Endothelial cell of umbilical vein (primary cell): ENCODE data around the gene SFTPD. TPM values are rescaled to one million over a fixed set of nuclear protein-coding genes. Genes with fewer than 3 reads are reported as not detected.
A peak's percentile ranks its signal among the peaks of the same experiment; 100 is the strongest.

Source experiments
- BruUV-seq: library from RNA; stranded (reverse); fragments of 400-500 nt; replicated peaks from 2 replicates; lab custom pipeline; 2021; lab: Mats Ljungman, UMichigan
- CTCF ChIA-PET: fragments of 300-600, 350-600 bp; sonication (Branson Sonifier 250); formaldehyde crosslinking; loops from one replicate; lab custom pipeline; 2021; ENCODE audit warnings: antibody characterized with exemption, inconsistent platforms; lab: Charles Lee
- POLR2A ChIA-PET: fragments of 300-600, 350-600 bp; sonication (Branson Sonifier 250); formaldehyde crosslinking; loops from one replicate; lab custom pipeline; 2021; ENCODE audit warnings: antibody characterized with exemption, inconsistent platforms; lab: Charles Lee
- DNase-seq: peaks from one replicate; pipeline ENCODE4 v3.0.0-alpha.2; 2011; ENCODE audit warnings: low read depth, low spot score
- FAIRE-seq: peaks from 2 replicates; lab custom pipeline; 2011; peaks lifted over from hg19 to GRCh38; lab: Jason Lieb, UNC
- H2AFZ ChIP-seq: 2 replicates; pipeline ENCODE4 v1.6.0; 2012; ENCODE audit warnings: low read depth, low read length, control low read depth, inconsistent platforms
- H3K27ac ChIP-seq: 2 replicates; pipeline ENCODE4 v1.5.1; 2011; ENCODE audit warnings: low read depth, mild to moderate bottlenecking, control low read depth, low read length, moderate library complexity; ENCODE audit not compliant: insufficient read depth
- H3K27me3 ChIP-seq, 2 experiments: 2 replicates each; pipeline versions ENCODE4 v1.6.0 to v1.6.1; 2011; ENCODE audit warnings: low read length in 2 of 2, mixed read lengths in 1 of 2; ENCODE audit not compliant: control insufficient read depth in 2 of 2, insufficient read depth in 2 of 2
- H3K36me3 ChIP-seq, 2 experiments: 2 replicates in 1 of 2; 3 replicates in 1 of 2; pipeline ENCODE4 v1.5.1; 2011; ENCODE audit warnings: low read length in 2 of 2, mild to moderate bottlenecking in 1 of 2, moderate library complexity in 1 of 2; ENCODE audit not compliant: control insufficient read depth in 2 of 2, insufficient read depth in 2 of 2; ENCODE audit errors: extremely low read depth in 1 of 2
- H3K4me1 ChIP-seq: 3 replicates; pipeline ENCODE4 v1.5.1; 2011; ENCODE audit warnings: mild to moderate bottlenecking, low read length; ENCODE audit not compliant: control insufficient read depth, insufficient read depth; ENCODE audit errors: extremely low read depth
- H3K4me2 ChIP-seq: 2 replicates; pipeline ENCODE4 v1.6.1; 2011; ENCODE audit warnings: low read length, control low read depth, mixed read lengths; ENCODE audit not compliant: insufficient read depth
- H3K4me3 ChIP-seq, 3 experiments: fragments of 200-600 bp in 1 of 3; sonication (generic), shearing (Covaris generic) in 1 of 3; replicated peaks in 1 of 3; 2 replicates each; pipeline ENCODE4 v1.5.1; 2011 to 2016; ENCODE audit warnings: control low read depth in 3 of 3, low read length in 3 of 3, mild to moderate bottlenecking in 2 of 3, inconsistent platforms in 1 of 3, low read depth in 1 of 3, moderate library complexity in 1 of 3; ENCODE audit not compliant: insufficient read depth in 1 of 3
- H3K79me2 ChIP-seq: 2 replicates; pipeline ENCODE4 v1.6.0; 2012; ENCODE audit warnings: low read length, inconsistent platforms; ENCODE audit not compliant: control insufficient read depth, insufficient read depth
- H3K9ac ChIP-seq: replicated peaks from 2 replicates; pipeline ENCODE3; 2011; ENCODE audit warnings: low read length, control low read depth; ENCODE audit not compliant: insufficient read depth; ENCODE audit errors: extremely low read depth
- H3K9me1 ChIP-seq: replicated peaks from 3 replicates; pipeline ENCODE4 v1.6.0; 2011; ENCODE audit warnings: mild to moderate bottlenecking, low read length; ENCODE audit not compliant: control insufficient read depth, insufficient read depth; ENCODE audit errors: extremely low read depth
- H3K9me3 ChIP-seq: replicated peaks from 2 replicates; pipeline ENCODE4 v1.5.1; 2012; ENCODE audit warnings: low read length, inconsistent platforms; ENCODE audit not compliant: control insufficient read depth, insufficient read depth
- H4K20me1 ChIP-seq: replicated peaks from 2 replicates; pipeline ENCODE3; 2011; ENCODE audit warnings: mild to moderate bottlenecking, low read length; ENCODE audit not compliant: control insufficient read depth, insufficient read depth; ENCODE audit errors: extremely low read depth
- FOS ChIP-seq: IDR thresholded peaks from 2 replicates; pipeline ENCODE4 v1.6.1; 2011; ENCODE audit warnings: mild to moderate bottlenecking, low read length, moderate library complexity, borderline replicate concordance; ENCODE audit not compliant: insufficient read depth
- MYC ChIP-seq: IDR thresholded peaks from one replicate; pipeline ENCODE4 v1.6.1; 2011; ENCODE audit warnings: mild to moderate bottlenecking, low read depth, low read length
- dilution Hi-C: fragments of 300-500 bp; cut with MboI; formaldehyde crosslinking; loops from one replicate; pipeline ENCODE4 v1.15.0; 2019; ENCODE audit warnings: low sequenced_read_pairs; ENCODE audit not compliant: extremely low pct_ligation_motif_present
- intact Hi-C: fragments of 100-400 bp; cut with micrococcal nuclease; formaldehyde crosslinking; loops from one replicate; pipeline ENCODE4 v1.10.0; 2022
- polyA plus RNA-seq, 4 experiments: library from polyadenylated mRNA; depleted of rRNA in 3 of 4; stranded (reverse) in 3 of 4; unstranded in 1 of 4; fragments of >200 nt; gene quantifications; 2 replicates each; pipeline versions ENCODE4 v1.2.1 to v1.2.3, GENCODE V29; 2011 to 2012; ENCODE audit warnings: missing spikeins in 1 of 4
- total RNA-seq: library from RNA; stranded (reverse); gene quantifications from 2 replicates; pipeline ENCODE4 v1.2.3, GENCODE V29; 2021
- TF ChIP-seq, protein P1 (sequence below), 2 donors: IDR thresholded peaks; 1 replicate in 1 of 2; 2 replicates in 1 of 2; pipeline ENCODE4 v1.5.1; 2011; ENCODE audit warnings: low read length in 2 of 2, mild to moderate bottlenecking in 2 of 2, moderate library complexity in 2 of 2, control low read depth in 1 of 2, inconsistent platforms in 1 of 2, low read depth in 1 of 2; ENCODE audit not compliant: insufficient read depth in 1 of 2; ENCODE audit errors: extremely low read depth in 1 of 2

Gene SFTPD
- total and polyA plus RNA-seq, 2 donors (not counting 3 experiments of a cell fraction or from before 2014, with no cell fraction given): not detected

DNA sequence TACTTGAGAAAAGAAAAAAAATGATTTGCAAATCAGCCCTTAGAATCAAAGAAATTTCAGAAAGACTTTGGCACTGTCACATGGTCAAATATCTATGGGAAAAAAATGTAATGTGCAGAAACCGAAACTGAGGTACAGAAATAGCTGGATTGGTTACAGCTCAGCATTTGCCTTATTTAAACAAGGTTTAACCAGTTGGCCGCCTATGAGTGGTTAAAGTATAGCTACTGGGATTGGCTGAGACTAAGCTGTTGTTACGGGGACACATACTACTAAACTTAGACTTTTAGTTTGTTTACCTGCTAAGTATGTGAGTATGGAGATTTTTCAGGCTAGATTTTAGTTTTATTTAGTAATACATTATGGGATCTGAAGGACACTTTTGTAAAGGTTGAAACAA, 38.6 kb downstream of the SFTPD start:
- no TSS peak for BruUV-seq
- no peak for FAIRE-seq
- dilution Hi-C loops: no loop called here

DNA sequence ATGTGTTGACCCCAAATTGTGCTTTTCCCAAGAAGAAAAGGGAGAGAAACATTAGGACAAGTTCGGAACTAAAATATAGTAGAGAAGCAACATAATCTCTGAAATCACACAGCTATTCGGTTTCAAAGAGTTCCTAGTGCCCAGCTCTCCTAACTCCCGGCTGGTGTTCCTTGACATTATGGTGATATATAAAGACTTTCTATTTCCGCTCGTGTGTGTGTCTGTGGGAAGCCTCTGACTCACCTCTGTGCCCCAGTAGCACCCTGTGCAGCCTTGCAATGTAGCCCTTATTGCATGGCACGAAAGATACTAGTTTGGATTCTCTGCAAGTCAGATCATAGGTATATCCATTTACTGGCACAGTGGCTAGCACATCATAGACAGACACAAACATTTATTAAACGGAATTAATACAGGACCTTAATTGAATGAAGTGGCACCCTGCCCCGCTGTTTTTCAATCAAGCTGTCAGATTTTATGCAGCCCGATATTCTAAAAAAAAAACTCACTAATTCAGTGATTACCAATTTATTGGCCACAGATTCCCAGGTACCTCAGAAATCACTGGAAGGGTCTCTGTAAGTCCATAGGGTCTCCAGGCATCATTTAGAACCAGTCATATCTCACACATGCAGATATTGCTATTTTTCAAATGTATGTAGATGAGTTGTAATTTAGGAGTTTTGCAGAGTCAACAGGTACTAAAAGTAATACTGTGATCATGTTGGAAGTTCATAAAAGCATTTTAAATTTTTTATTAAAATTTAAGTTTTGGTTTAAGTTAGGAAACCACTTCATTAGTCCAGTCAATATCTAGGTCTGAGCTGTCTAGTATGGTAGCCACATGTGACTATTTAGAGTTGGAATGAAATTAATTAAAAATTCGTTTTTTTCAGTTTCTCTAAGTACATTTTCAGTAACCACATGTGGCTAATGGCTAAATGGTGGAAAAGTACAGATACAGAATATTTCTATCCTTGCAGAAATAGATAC, 43.3 kb downstream of the SFTPD start:
- DNase-seq: peak; percentile 48
- Histone ChIP-seq H3K9me3 (no peaks in the 10 kb centered on the region), H2AFZ (peak overlapping the region; percentile 88), H3K4me3 (peak overlapping the region; percentile 70 to 88 (median 86)), H3K27ac (peak overlapping the region; percentile 55), H3K27me3 (no peaks in the 10 kb centered on the region), H3K36me3 (no peaks in the 10 kb centered on the region), H3K9ac (peak overlapping the region; percentile 77), H3K4me2 (peak overlapping the region; percentile 75), H3K4me1 (peaks cover 5% of the 10 kb centered on the region), H3K9me1 (no peaks in the 10 kb centered on the region), H4K20me1 (no peaks in the 10 kb centered on the region), H3K79me2 (no peaks in the 10 kb centered on the region)
- dilution Hi-C loops: no loop called here
- intact Hi-C loops: loop anchor here (2.0 kb wide), 1 partner anchor 27 kb away; no protein-coding TSS in a partner anchor
- TSS peak; percentile 37 for BruUV-seq
- TF ChIP-seq FOS: peak; percentile 42
- TF ChIP-seq, protein P1, sequence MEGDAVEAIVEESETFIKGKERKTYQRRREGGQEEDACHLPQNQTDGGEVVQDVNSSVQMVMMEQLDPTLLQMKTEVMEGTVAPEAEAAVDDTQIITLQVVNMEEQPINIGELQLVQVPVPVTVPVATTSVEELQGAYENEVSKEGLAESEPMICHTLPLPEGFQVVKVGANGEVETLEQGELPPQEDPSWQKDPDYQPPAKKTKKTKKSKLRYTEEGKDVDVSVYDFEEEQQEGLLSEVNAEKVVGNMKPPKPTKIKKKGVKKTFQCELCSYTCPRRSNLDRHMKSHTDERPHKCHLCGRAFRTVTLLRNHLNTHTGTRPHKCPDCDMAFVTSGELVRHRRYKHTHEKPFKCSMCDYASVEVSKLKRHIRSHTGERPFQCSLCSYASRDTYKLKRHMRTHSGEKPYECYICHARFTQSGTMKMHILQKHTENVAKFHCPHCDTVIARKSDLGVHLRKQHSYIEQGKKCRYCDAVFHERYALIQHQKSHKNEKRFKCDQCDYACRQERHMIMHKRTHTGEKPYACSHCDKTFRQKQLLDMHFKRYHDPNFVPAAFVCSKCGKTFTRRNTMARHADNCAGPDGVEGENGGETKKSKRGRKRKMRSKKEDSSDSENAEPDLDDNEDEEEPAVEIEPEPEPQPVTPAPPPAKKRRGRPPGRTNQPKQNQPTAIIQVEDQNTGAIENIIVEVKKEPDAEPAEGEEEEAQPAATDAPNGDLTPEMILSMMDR (IDR thresholded peaks at IDR 0.05; ENCODE audit: extremely low read depth in 1 of 2, insufficient read depth in 1 of 2, low read depth in 1 of 2, low read length in 2 of 2): no peak
- peak; percentile 62 for FAIRE-seq
- ChIA-PET CTCF (interaction anchor here (1.1 kb wide), 1 partner anchor 23 kb away, joined by 5 read pairs; no protein-coding TSS in a partner anchor), POLR2A (no interaction called here)

More for the DNA sequence above, 38.6 kb downstream of the SFTPD start:
- Histone ChIP-seq H3K36me3 (no peaks in the 10 kb centered on the region), H3K9ac (no peak overlapping the region), H3K4me3 (no peak overlapping the region), H3K27me3 (no peaks in the 10 kb centered on the region), H3K9me1 (no peaks in the 10 kb centered on the region), H3K27ac (no peak overlapping the region), H3K9me3 (no peaks in the 10 kb centered on the region), H3K79me2 (no peaks in the 10 kb centered on the region), H3K4me2 (no peak overlapping the region), H2AFZ (no peak overlapping the region), H4K20me1 (no peaks in the 10 kb centered on the region), H3K4me1 (peaks cover under 1% of the 10 kb centered on the region)
- TF ChIP-seq MYC: no peak
- ChIA-PET POLR2A (no interaction called here), CTCF (no interaction called here)
- DNase-seq: no peak
- intact Hi-C loops: no loop called here
